Nephron progenitor cell (in vitro differentiated cells): ENCODE results near the gene PRKCZ.

Source experiments
- DNase-seq: peaks from one replicate; pipeline ENCODE4 v3.0.0; 2021
- H3K27ac Mint-ChIP-seq: 2 replicates; pipeline ENCODE4 v1.8.0; 2021; ENCODE audit warnings: mild to moderate bottlenecking, moderate library complexity, mixed read lengths
- H3K27me3 Mint-ChIP-seq: 2 replicates; pipeline ENCODE4 v1.8.0; 2021; ENCODE audit warnings: mild to moderate bottlenecking, low read depth, mixed read lengths; ENCODE audit not compliant: poor library complexity
- H3K36me3 Mint-ChIP-seq: 2 replicates; pipeline ENCODE4 v1.8.0; 2021; ENCODE audit warnings: low read depth, mixed read lengths
- H3K4me1 Mint-ChIP-seq: 2 replicates; pipeline ENCODE4 v1.8.0; 2021; ENCODE audit warnings: mixed read lengths
- H3K4me3 Mint-ChIP-seq: 2 replicates; pipeline ENCODE4 v1.8.0; 2021; ENCODE audit warnings: mild to moderate bottlenecking, moderate library complexity, mixed read lengths
- H3K9me3 Mint-ChIP-seq: 2 replicates; pipeline ENCODE4 v1.8.0; 2021; ENCODE audit warnings: mild to moderate bottlenecking, moderate library complexity, mixed read lengths
- TF ChIP-seq, protein P1 (sequence below): fragments of 200-600 bp; sonication (generic); IDR thresholded peaks from 2 replicates; pipeline ENCODE4 v1.5.0; 2021; ENCODE audit warnings: antibody characterized with exemption

The PRKCZ gene

DNA sequence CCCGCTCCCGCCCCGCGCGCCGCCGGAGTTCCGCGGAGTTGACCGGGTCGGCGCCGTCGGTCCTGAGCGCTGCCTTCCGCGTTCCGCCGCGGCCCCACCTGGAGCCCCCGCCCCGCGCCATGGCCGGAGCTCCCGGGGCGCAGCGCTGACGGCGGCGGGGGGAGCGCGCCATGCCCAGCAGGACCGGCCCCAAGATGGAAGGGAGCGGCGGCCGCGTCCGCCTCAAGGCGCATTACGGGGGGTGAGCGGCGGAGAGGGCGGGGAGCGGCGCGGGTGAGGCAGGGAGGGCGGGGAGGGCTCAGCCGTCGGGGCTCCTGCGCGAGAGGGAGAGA is 216 bp downstream of the PRKCZ start:
- Mint-ChIP-seq H3K9me3 (no peaks in the 10 kb centered on the region), H3K27me3 (peaks cover 73% of the 10 kb centered on the region), H3K27ac (no peak overlapping the region), H3K36me3 (peaks cover 2% of the 10 kb centered on the region), H3K4me1 (peaks cover 36% of the 10 kb centered on the region), H3K4me3 (no peak overlapping the region)
- TF ChIP-seq, protein P1, sequence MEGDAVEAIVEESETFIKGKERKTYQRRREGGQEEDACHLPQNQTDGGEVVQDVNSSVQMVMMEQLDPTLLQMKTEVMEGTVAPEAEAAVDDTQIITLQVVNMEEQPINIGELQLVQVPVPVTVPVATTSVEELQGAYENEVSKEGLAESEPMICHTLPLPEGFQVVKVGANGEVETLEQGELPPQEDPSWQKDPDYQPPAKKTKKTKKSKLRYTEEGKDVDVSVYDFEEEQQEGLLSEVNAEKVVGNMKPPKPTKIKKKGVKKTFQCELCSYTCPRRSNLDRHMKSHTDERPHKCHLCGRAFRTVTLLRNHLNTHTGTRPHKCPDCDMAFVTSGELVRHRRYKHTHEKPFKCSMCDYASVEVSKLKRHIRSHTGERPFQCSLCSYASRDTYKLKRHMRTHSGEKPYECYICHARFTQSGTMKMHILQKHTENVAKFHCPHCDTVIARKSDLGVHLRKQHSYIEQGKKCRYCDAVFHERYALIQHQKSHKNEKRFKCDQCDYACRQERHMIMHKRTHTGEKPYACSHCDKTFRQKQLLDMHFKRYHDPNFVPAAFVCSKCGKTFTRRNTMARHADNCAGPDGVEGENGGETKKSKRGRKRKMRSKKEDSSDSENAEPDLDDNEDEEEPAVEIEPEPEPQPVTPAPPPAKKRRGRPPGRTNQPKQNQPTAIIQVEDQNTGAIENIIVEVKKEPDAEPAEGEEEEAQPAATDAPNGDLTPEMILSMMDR, result no peak
- no peak for DNase-seq

DNA sequence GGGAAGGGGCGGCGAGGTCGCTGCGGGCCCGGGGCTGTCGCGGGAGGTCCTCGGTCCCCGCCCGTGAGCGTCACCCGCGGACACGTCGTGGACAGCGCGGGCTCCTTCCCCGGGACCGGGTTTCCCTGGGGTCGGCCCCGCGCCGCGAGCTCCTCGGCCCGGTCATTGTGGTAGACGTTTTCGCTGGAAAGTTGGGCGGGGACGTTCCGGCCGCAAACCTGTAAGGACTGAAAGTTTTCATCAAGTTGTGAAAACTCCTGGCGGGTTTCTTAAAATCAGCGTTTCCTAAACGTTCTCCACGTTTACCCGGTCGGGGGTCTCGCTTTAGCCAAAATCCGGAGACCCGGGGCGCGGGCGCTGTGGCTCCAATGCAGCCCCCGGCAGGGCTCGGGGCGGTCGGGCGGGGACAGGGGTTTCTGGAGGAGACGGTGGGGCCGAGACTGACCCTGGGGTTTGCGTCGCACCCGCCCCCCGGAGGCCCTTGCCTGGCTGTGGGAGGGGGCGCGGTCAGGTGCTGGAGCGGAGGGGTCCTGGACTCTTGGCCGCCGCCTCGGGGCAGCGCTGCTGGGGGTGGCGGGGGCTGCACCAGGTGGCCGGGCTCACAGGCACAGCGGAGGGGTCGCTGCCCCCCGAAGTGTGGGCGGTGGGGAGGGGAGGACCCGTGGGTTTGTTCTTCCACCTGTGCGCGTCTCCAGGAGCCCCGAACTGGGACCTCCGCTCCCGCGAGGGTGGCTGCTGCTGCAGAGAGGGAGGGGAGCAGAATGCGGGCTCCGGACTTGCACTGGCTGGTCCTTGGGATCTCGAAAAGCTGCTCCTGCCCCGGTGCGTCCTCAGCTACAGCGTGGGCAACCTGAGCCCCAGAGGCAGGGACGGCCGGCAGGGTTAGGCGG is 827 bp downstream of the PRKCZ start:
- Mint-ChIP-seq H3K9me3 (no peaks in the 10 kb centered on the region), H3K36me3 (peaks cover 8% of the 10 kb centered on the region), H3K27me3 (peaks cover 68% of the 10 kb centered on the region), H3K27ac (no peak overlapping the region), H3K4me3 (peak overlapping the region; percentile 76), H3K4me1 (peaks cover 30% of the 10 kb centered on the region)
- TF ChIP-seq, protein P1, result no peak
- peak; percentile 46 for DNase-seq

DNA sequence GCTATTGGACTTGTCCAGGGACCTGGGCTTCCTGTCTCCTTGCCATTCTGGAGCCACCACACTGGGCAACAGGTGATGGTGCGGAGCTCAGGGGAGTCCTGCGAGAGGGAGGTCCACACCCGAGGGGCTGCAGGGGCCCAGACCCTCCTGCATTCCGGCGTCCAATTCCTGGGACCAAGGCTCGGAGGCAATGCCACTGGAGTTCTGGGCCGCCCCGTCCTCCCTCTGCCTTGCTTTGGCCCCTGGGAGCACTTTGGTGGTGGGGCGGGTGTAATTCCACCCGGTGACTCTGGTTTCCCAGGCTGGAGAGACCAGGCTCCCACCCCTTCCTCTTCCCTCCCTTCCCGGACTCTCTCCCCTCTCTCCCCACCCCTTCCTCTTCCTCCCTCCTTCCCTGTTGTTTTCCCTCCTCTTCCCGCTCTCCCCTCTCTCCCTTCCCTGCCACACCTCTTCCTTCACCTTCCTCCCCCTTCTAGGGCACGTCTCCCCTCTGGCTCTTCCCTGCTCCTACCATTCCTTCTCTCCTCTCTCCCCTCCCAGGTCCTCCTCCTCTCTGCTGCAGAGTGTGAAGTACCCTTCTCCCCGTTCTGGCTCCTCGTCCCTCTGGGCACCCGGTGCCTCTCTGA is 2.0 kb downstream of the PRKCZ start:
- H3K36me3 Mint-ChIP-seq, result peaks cover 8% of the 10 kb centered on the region
- peaks cover 57% of the 10 kb centered on the region for H3K27me3 Mint-ChIP-seq
- no peak overlapping the region for H3K27ac Mint-ChIP-seq
- DNase-seq, result no peak
- TF ChIP-seq, protein P1, result no peak
- H3K9me3 Mint-ChIP-seq, result no peaks in the 10 kb centered on the region
- peak overlapping the region; percentile 76 for H3K4me3 Mint-ChIP-seq
- peaks cover 30% of the 10 kb centered on the region for H3K4me1 Mint-ChIP-seq

DNA sequence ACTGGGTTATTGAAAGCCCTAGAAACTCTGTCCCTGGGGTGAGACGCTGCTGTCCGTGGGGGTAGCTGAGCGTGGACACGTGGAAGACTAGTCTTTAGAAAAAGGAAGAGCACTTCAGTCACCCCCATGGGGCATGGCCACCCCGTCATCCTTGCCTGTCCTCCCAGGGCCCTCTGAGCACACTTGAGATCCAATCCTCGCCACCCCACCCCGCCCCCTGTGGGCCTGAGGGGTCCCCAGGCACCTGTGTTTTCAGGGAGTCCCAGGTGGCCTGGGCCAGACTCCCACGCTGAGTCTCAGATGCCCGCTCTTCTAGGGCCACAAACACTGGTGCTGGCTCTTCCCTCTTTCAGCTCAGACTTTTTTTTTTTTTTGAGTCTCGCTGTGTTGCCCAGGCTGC is 2.5 kb downstream of the PRKCZ start:
- Mint-ChIP-seq H3K4me3 (peak overlapping the region; percentile 62), H3K9me3 (no peaks in the 10 kb centered on the region), H3K27me3 (peaks cover 51% of the 10 kb centered on the region), H3K27ac (no peak overlapping the region), H3K4me1 (peaks cover 30% of the 10 kb centered on the region), H3K36me3 (peaks cover 8% of the 10 kb centered on the region)
- TF ChIP-seq, protein P1, result no peak
- no peak for DNase-seq

DNA sequence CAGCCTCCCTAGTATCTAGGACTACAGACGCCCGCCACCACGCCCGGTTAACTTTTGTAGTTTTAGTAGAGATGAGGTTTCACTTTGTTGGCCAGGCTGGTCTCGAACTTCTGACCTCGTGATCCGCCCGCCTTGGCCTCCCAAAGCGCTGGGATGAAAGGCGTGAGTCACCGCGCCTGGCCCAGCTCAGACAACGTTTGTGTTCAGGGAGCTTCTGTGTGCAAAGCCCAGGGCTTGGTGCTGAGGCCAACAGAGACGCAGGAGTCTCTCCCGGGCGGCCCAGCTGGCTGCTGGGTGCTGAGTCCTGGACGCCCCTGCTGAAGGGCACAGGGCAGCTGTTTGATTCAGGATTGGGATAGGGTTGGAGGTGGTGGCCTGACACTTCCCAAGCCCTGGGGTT is 3.0 kb downstream of the PRKCZ start:
- Mint-ChIP-seq H3K36me3 (peaks cover 8% of the 10 kb centered on the region), H3K27ac (no peak overlapping the region), H3K4me1 (peaks cover 29% of the 10 kb centered on the region), H3K4me3 (no peak overlapping the region), H3K27me3 (peaks cover 46% of the 10 kb centered on the region), H3K9me3 (no peaks in the 10 kb centered on the region)
- no peak for DNase-seq
- TF ChIP-seq, protein P1, result no peak
